Measurements from ENCODE around the gene GLIPR1L1.

Gene GLIPR1L1

DNA sequence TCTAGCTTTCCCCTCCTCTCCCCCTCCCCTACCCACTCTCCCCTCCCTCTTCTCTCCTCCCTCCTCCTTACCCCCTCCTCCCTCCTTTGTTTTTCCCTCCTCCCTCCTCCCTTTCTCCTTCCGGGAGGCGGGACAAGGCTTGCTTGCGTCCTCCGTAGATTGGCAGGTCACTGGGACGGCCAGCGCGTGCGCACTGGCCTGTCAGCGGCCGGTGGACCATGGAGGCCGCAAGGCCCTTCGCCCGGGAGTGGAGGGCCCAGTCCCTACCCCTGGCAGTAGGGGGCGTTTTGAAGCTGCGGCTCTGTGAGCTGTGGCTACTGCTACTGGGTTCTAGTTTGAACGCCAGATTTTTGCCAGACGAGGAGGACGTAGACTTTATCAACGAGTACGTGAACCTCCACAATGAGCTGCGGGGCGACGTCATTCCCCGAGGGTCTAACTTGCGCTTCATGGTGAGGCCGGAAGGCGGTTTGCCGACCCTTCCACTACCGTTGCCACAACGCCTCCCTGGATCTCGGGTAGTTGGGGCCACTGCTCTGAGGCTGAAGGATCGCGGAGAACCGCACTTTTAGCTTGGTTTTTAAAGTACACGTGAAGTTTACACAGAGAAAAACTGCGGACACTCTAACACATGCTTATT, 56.5 kb downstream of the GLIPR1L1 start, which contains the start of gene GLIPR1L2:
Gene GLIPR1L2, plus strand, starts transcription at position 191 of the 640 bp plus-strand sequence. Its CDS starts 28 bp downstream, at position 219.
- H3K27ac ChIP-seq = peak within 1 kb of the TSS; percentile 74
- H3K27me3 ChIP-seq (replicated peaks) = no peaks in the 10 kb centered on the region
- DNase-seq = peak; percentile 97
- H3K4me3 ChIP-seq (ENCODE audit: low read depth, low read length) = peak within 1 kb of the TSS; percentile 70
- in situ Hi-C loops (cut with HindIII; ENCODE audit: low pct_ligation_motif_present, low sequenced_read_pairs) = no loop called here
- TF ChIP-seq CTCF (IDR thresholded peaks at IDR 0.05; ENCODE audit: low read depth, low read length, missing control alignments) = peak; percentile 96
- H3K36me3 ChIP-seq (replicated peaks) = no peaks in the 10 kb centered on the region

- Histone ChIP-seq H3K4me3 (ENCODE audit: low read depth, low read length) (no peak overlapping the region), H3K27me3 (replicated peaks) (no peaks in the 10 kb centered on the region), H3K36me3 (replicated peaks) (no peaks in the 10 kb centered on the region), H3K27ac (no peak overlapping the region)
- in situ Hi-C loops (cut with HindIII; ENCODE audit: low pct_ligation_motif_present, low sequenced_read_pairs) = no loop called here
- TF ChIP-seq CTCF (IDR thresholded peaks at IDR 0.05; ENCODE audit: low read depth, low read length, missing control alignments) = no peak
- DNase-seq = no peak
These were observed 69.8 kb downstream of the GLIPR1L1 start for GRCh38 chr12:75404231-75404630.

DNA sequence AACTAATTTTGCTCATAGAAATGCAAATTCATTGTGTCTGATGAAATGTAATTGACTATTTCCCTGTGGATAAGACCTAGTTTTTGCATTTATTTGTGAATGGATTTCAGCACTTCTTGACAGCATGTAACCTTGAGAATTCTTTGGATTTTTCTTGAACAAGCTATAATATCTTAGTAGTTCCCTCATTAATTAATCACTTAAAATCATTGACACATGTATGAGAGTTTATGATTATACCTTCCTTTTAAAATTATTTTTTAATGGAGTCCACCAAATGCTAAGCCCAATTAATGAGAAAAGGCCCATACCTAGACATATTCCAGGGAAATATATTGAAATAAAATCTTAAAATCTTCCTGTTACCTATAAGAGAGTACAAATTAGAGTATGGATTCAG, 73.2 kb downstream of the GLIPR1L1 start:
- no peak for DNase-seq
- TF ChIP-seq CTCF (IDR thresholded peaks at IDR 0.05; ENCODE audit: low read depth, low read length, missing control alignments) = no peak

GRCh38 chr12:75409830-75410229, 75.4 kb downstream of the GLIPR1L1 start:
- H3K36me3 ChIP-seq (replicated peaks) = no peaks in the 10 kb centered on the region
- H3K27me3 ChIP-seq (replicated peaks) = no peaks in the 10 kb centered on the region
- TF ChIP-seq CTCF (IDR thresholded peaks at IDR 0.05; ENCODE audit: low read depth, low read length, missing control alignments) = no peak
- H3K27ac ChIP-seq = no peak overlapping the region
- no peak overlapping the region for H3K4me3 ChIP-seq (ENCODE audit: low read depth, low read length)
- in situ Hi-C loops (cut with HindIII; ENCODE audit: low pct_ligation_motif_present, low sequenced_read_pairs) = no loop called here
- no peak for DNase-seq

More for the DNA sequence above, 73.2 kb downstream of the GLIPR1L1 start:
- Histone ChIP-seq H3K36me3 (replicated peaks) (no peaks in the 10 kb centered on the region), H3K27me3 (replicated peaks) (no peaks in the 10 kb centered on the region), H3K27ac (no peak overlapping the region), H3K4me3 (ENCODE audit: low read depth, low read length) (no peak overlapping the region)
- in situ Hi-C loops (cut with HindIII; ENCODE audit: low pct_ligation_motif_present, low sequenced_read_pairs) = no loop called here

DNA sequence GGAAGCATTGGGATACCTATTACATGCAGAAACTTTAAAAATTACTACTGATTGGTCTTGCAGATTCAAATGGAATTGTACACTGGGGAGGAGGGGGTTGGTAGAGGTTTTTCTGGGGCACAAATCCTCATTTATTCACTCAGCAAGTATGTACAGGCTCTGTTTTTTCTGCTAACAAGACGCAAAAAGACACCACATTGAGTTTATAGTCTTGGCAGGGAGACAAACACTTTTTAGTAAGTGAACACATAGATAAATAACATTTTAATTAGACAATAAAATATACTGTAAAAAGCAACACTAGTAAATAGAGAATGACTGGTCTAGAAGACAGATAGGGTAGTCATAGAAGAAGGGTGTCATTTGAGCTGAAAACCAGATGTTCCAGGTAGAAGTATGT, 80.2 kb downstream of the GLIPR1L1 start:
- no peak for TF ChIP-seq CTCF (IDR thresholded peaks at IDR 0.05; ENCODE audit: low read depth, low read length, missing control alignments)
- H3K4me3 ChIP-seq (ENCODE audit: low read depth, low read length) = no peak overlapping the region
- in situ Hi-C loops (cut with HindIII; ENCODE audit: low pct_ligation_motif_present, low sequenced_read_pairs) = no loop called here
- no peak overlapping the region for H3K27ac ChIP-seq
- H3K36me3 ChIP-seq (replicated peaks) = no peaks in the 10 kb centered on the region
- DNase-seq = no peak
- H3K27me3 ChIP-seq (replicated peaks) = no peaks in the 10 kb centered on the region

GRCh38 chr12:75419841-75420240, 85.4 kb downstream of the GLIPR1L1 start:
- H3K4me3 ChIP-seq (ENCODE audit: low read depth, low read length) = no peak overlapping the region
- in situ Hi-C loops (cut with HindIII; ENCODE audit: low pct_ligation_motif_present, low sequenced_read_pairs) = no loop called here
- H3K27me3 ChIP-seq (replicated peaks) = no peaks in the 10 kb centered on the region
- H3K27ac ChIP-seq = no peak overlapping the region
- no peak for DNase-seq
- no peak for TF ChIP-seq CTCF (IDR thresholded peaks at IDR 0.05; ENCODE audit: low read depth, low read length, missing control alignments)
- H3K36me3 ChIP-seq (replicated peaks) = no peaks in the 10 kb centered on the region
